ENCODE data around the gene CPE.

DNA sequence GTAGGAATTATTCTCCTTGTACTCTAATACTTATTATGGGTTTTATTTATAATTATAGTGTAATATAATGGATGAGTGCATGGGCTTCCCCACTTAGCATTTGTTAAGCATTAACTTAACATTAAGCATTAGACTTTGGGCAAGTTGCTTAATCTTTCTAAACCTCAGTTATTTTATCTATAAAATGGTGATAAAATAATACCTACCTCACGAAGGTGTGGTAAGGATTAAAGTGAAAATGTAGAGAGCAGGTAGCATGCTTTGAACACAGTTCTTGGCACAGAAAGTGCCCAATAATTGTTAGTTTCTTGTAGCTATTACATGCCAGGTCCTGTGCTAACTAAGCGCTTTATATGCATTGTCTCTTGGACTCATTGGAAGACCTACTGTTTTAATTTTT lies 48.7 kb upstream of the CPE start:
- TF ChIP-seq, protein P1, sequence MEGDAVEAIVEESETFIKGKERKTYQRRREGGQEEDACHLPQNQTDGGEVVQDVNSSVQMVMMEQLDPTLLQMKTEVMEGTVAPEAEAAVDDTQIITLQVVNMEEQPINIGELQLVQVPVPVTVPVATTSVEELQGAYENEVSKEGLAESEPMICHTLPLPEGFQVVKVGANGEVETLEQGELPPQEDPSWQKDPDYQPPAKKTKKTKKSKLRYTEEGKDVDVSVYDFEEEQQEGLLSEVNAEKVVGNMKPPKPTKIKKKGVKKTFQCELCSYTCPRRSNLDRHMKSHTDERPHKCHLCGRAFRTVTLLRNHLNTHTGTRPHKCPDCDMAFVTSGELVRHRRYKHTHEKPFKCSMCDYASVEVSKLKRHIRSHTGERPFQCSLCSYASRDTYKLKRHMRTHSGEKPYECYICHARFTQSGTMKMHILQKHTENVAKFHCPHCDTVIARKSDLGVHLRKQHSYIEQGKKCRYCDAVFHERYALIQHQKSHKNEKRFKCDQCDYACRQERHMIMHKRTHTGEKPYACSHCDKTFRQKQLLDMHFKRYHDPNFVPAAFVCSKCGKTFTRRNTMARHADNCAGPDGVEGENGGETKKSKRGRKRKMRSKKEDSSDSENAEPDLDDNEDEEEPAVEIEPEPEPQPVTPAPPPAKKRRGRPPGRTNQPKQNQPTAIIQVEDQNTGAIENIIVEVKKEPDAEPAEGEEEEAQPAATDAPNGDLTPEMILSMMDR (IDR thresholded peaks at IDR 0.05): no peak
- no peak for TF ChIP-seq POLR2A (IDR thresholded peaks at IDR 0.05)
- no peak for TF ChIP-seq EP300 (IDR thresholded peaks at IDR 0.05)

Measured in tibial nerve (tissue), 4 donors.